ENCODE measurements around the gene MPV17.
"Not testable (repeated sequence)": the region's sequence is repeated elsewhere in the genome, so short reads cannot be mapped to it uniquely, and the experiment has no call there.

GRCh38 chr2:27319839-27320238, 3.1 kb downstream of the MPV17 start:
- TF ChIP-seq EZH2 (IDR thresholded peaks at IDR 0.05; ENCODE audit: low read length); CTCF (optimal IDR thresholded peaks at IDR 0.05 in 1 of 3, IDR thresholded peaks at IDR 0.05 in 1 of 3, conservative IDR thresholded peaks at IDR 0.05 in 1 of 3; ENCODE audit: extremely low read depth in 1 of 3, insufficient read depth in 2 of 3, low read length in 3 of 3): not testable (repeated sequence)
